Chondrocyte (in vitro differentiated cells): ENCODE results near the gene RAB1B. TPM values are rescaled to one million over a fixed set of nuclear protein-coding genes. Genes with fewer than 3 reads are reported as not detected.

Source experiments
- DNase-seq: peaks from one replicate; pipeline ENCODE4 v3.0.0; 2021; ENCODE audit warnings: mixed read lengths, low spot score
- H3K27ac Mint-ChIP-seq: one replicate; pipeline ENCODE4 v1.8.0; 2021; ENCODE audit warnings: mild to moderate bottlenecking, moderate library complexity, mixed read lengths; ENCODE audit not compliant: unreplicated experiment
- H3K27me3 Mint-ChIP-seq: 2 replicates; pipeline ENCODE4 v1.8.0; 2021; ENCODE audit warnings: low read depth, mixed read lengths
- H3K36me3 Mint-ChIP-seq: 2 replicates; pipeline ENCODE4 v1.8.0; 2021; ENCODE audit warnings: low read depth, mixed read lengths
- H3K4me1 Mint-ChIP-seq: 2 replicates; pipeline ENCODE4 v1.8.0; 2021; ENCODE audit warnings: low read depth, mild to moderate bottlenecking, mixed read lengths
- H3K4me3 Mint-ChIP-seq: one replicate; pipeline ENCODE4 v1.8.0; 2021; ENCODE audit warnings: mild to moderate bottlenecking, moderate library complexity, mixed read lengths; ENCODE audit not compliant: unreplicated experiment
- H3K9me3 Mint-ChIP-seq: 2 replicates; pipeline ENCODE4 v1.8.0; 2021; ENCODE audit warnings: low read depth, mixed read lengths
- total RNA-seq: library from RNA; stranded (reverse); gene quantifications from 3 replicates; pipeline ENCODE4 v1.2.1, GENCODE V29; 2021
- TF ChIP-seq, protein P1 (sequence below): fragments of 200-600 bp; sonication (generic); IDR thresholded peaks from 2 replicates; pipeline ENCODE4 v1.5.0; 2021; ENCODE audit warnings: antibody characterized with exemption, mild to moderate bottlenecking, moderate library complexity

RAB1B gene
- total RNA-seq, 1 donor from 2014 or later, result 124 TPM

DNA sequence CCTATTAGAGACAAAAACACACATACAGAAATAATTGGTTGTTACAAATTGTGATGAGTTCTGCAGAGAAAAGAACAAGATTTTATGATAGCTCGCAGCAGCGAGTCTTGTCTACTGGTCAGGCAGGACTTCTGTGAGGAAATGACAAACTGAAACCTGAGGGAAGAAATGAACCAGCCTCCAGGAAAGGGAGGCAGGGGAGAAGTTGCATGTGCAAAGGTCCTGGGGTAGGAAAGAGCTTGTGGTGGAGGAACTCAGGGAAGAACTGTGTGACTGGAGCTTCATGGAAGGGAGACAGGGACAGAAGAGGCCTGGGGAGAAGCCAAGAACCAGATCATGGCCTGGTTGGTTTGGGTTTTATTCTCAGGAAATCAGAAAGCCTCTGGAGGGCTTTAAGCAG lies 9.2 kb upstream of the RAB1B start:
- H3K27ac Mint-ChIP-seq, result no peak overlapping the region

DNA sequence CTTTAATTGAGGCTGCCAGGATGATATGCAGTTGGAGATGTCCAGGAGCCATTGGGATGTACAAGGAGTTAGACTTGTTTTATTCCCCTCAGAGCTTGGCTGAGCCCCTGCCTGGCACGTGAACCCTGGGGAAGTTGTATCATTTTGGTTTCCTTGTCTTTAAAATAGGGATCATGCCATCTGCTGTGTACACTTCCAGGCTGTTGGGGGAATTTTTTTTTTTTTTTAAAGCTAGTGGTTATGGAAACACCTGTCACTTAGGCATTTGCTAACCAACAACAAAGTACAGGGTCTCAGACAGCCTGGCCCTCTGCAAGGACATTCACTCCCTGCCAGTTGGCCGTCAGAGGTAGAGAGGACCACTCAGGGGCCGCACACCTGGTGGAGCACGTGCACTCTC lies 8.5 kb upstream of the RAB1B start:
- Mint-ChIP-seq H3K27ac (no peak overlapping the region), H3K27me3 (no peaks in the 10 kb centered on the region), H3K36me3 (peaks cover 20% of the 10 kb centered on the region), H3K9me3 (no peaks in the 10 kb centered on the region), H3K4me3 (peak overlapping the region; percentile 40), H3K4me1 (peaks cover 22% of the 10 kb centered on the region)
- no peak for DNase-seq
- TF ChIP-seq, protein P1, sequence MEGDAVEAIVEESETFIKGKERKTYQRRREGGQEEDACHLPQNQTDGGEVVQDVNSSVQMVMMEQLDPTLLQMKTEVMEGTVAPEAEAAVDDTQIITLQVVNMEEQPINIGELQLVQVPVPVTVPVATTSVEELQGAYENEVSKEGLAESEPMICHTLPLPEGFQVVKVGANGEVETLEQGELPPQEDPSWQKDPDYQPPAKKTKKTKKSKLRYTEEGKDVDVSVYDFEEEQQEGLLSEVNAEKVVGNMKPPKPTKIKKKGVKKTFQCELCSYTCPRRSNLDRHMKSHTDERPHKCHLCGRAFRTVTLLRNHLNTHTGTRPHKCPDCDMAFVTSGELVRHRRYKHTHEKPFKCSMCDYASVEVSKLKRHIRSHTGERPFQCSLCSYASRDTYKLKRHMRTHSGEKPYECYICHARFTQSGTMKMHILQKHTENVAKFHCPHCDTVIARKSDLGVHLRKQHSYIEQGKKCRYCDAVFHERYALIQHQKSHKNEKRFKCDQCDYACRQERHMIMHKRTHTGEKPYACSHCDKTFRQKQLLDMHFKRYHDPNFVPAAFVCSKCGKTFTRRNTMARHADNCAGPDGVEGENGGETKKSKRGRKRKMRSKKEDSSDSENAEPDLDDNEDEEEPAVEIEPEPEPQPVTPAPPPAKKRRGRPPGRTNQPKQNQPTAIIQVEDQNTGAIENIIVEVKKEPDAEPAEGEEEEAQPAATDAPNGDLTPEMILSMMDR, result no peak

More for the DNA sequence above, 9.2 kb upstream of the RAB1B start:
- Mint-ChIP-seq H3K4me3 (peak overlapping the region; percentile 81), H3K27me3 (no peaks in the 10 kb centered on the region), H3K4me1 (peaks cover 22% of the 10 kb centered on the region), H3K9me3 (no peaks in the 10 kb centered on the region), H3K36me3 (peaks cover 13% of the 10 kb centered on the region)
- no peak for DNase-seq
- TF ChIP-seq, protein P1, result no peak

DNA sequence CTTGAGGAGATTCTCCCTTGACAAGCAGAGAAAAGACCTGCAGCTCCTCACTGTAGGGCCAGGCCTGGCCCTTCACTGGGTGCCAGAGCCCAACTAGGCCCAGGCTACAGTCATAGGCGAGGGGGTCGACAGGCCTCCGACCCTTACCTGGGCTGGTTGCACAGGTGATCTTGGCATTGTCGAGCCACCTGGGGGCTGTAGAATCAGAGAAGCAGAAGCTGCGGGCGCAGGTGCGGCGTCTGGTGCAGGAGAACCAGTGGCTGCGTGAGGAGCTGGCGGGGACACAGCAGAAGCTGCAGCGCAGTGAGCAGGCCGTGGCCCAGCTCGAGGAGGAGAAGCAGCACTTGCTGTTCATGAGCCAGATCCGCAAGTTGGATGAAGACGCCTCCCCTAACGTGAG lies 6.9 kb upstream of the RAB1B start:
- H3K27me3 Mint-ChIP-seq, result no peaks in the 10 kb centered on the region
- TF ChIP-seq, protein P1, result no peak
- no peaks in the 10 kb centered on the region for H3K9me3 Mint-ChIP-seq
- no peak overlapping the region for H3K27ac Mint-ChIP-seq
- peaks cover 22% of the 10 kb centered on the region for H3K4me1 Mint-ChIP-seq
- no peak overlapping the region for H3K4me3 Mint-ChIP-seq
- DNase-seq, result no peak
- H3K36me3 Mint-ChIP-seq, result peaks cover 20% of the 10 kb centered on the region

DNA sequence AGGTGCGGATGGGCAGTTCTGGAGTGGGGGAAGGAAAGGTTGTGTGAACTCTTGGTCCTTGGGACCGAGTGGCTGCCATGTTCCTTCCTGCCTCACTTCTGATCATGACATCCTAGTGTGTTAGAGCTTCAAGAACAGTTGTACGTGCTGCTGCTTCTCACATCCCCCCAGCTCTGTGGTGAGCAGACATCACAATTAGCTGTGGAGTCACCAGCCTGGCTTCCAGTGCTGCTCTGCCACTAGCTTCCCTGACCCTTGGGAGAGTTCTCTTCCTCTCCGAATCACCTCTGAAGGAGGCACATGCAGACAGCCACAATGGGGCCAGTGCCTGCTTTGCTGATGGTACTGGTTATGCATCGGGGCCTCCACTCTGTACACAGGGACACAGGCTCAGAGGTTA lies 6.2 kb upstream of the RAB1B start:
- peaks cover 21% of the 10 kb centered on the region for H3K36me3 Mint-ChIP-seq
- TF ChIP-seq, protein P1, result no peak

DNA sequence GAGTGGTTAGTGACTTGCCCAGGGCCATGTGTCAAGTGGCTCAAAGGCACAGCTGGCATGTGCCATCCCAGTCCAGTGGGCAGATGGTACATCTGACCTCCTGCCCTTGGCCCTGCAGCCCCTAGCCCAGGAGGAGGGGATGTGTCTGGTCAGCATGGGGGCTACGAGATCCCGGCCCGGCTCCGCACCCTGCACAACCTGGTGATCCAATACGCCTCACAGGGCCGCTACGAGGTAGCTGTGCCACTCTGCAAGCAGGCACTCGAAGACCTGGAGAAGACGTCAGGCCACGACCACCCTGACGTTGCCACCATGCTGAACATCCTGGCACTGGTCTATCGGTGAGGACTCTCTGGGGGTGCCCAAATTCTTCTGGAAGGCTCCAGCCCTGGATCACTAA lies 5.7 kb upstream of the RAB1B start:
- Mint-ChIP-seq H3K4me3 (no peak overlapping the region), H3K27ac (no peak overlapping the region), H3K36me3 (peaks cover 21% of the 10 kb centered on the region), H3K4me1 (peaks cover 24% of the 10 kb centered on the region), H3K9me3 (no peaks in the 10 kb centered on the region), H3K27me3 (no peaks in the 10 kb centered on the region)
- DNase-seq, result no peak
- TF ChIP-seq, protein P1, result no peak

More for the DNA sequence above, 6.2 kb upstream of the RAB1B start:
- Mint-ChIP-seq H3K27me3 (no peaks in the 10 kb centered on the region), H3K4me3 (no peak overlapping the region), H3K9me3 (no peaks in the 10 kb centered on the region), H3K4me1 (peaks cover 22% of the 10 kb centered on the region), H3K27ac (no peak overlapping the region)
- DNase-seq, result no peak
